VCaP (cell line): ENCODE data around the gene FBXW12.
"Not testable (repeated sequence)": the region's sequence is repeated elsewhere in the genome, so short reads cannot be mapped to it uniquely, and the experiment has no call there.

Experiments used
- H3K27ac ChIP-seq: fragments of 450-650 bp; 2 replicates; pipeline ENCODE4 v1.5.1; 2017
- TF ChIP-seq, protein P1 (sequence below): fragments of 450-650 bp; conservative IDR thresholded peaks from 2 replicates; pipeline ENCODE4 v1.5.1; 2017; ENCODE audit warnings: mild to moderate bottlenecking, moderate library complexity

The FBXW12 gene, protein sequence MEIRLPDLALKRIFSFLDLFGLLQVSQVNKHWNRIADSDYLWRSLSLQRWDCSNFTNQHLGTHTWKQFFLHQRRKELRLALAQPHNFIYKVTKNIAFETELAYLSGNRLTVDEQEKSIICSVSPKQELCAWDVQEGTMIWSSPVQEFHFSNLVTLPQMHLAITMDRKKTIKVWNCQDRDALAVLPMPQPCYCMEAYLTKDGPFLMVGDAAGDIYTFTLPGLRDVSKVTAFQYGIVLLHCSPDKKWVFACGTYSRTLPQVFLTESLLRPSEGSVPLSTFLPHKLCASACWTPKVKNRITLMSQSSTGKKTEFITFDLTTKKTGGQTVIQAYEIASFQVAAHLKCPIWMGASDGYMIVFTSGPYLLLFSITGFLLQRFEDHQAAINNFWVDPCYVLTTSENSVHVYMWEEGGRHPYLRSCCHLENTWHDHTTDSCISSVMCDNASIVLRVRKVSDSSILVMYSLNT

GRCh38 chr3:48371651-48372376 lies at the start of gene FBXW12:
Gene FBXW12 (plus strand): TSS chr3:48372219. CDS start chr3:48372768, 549 bp downstream.
- TF ChIP-seq, protein P1, sequence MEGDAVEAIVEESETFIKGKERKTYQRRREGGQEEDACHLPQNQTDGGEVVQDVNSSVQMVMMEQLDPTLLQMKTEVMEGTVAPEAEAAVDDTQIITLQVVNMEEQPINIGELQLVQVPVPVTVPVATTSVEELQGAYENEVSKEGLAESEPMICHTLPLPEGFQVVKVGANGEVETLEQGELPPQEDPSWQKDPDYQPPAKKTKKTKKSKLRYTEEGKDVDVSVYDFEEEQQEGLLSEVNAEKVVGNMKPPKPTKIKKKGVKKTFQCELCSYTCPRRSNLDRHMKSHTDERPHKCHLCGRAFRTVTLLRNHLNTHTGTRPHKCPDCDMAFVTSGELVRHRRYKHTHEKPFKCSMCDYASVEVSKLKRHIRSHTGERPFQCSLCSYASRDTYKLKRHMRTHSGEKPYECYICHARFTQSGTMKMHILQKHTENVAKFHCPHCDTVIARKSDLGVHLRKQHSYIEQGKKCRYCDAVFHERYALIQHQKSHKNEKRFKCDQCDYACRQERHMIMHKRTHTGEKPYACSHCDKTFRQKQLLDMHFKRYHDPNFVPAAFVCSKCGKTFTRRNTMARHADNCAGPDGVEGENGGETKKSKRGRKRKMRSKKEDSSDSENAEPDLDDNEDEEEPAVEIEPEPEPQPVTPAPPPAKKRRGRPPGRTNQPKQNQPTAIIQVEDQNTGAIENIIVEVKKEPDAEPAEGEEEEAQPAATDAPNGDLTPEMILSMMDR, result no peak
- H3K27ac ChIP-seq, result no peak within 1 kb of the TSS

GRCh38 chr3:48331706-48332435 lies 40.1 kb upstream of the FBXW12 start:
- H3K27ac ChIP-seq, result not testable (repeated sequence)

DNA sequence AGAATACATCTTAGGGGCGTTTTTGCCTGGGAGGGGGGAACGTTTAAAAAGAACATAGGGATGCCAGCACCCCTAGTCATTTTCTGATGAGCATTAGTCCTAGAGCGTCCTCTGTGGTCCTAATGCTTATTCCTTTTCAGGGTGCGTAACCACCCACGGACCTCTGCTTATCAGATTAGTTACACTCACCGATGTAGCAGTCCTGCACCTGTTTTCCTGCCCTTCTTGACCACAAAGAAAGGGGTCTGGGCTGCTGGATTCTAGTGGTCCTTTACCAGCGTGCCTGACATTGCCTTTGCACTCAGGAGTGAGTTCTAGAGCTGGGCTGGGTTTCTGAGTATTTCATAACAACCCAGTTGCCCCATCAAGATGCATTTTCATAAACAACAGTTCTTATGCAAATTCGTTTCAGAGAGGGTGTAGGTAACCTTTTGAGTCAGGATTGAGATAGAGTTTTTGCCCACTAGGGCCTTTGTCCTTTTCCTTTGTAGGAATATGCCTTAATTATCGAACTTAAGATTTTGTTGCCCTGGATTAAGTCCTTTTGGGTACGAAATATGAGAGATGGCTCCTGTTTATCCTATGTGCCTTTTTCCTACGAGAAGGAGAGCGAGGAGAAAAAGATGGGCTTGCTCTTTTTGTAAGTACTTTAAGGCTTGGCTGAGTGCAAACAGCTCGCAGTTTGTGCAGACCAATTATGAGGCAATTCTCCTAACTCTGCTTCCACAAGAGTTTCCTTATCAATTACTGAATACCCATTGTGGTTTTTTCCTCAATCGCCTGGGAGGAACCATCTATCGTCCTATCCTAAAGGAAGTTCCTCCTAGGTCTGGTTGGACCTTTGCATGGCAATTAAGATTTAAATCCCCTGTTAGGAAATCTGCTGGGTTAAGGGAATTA lies 38.4 kb upstream of the FBXW12 start, which contains the start of gene SPINK8:
Gene SPINK8 (minus strand): TSS at position 316 of the 900 bp plus-strand sequence. CDS start 5,320 bp downstream, outside the sequence.
- not testable (repeated sequence) for H3K27ac ChIP-seq

- no peak overlapping the region for H3K27ac ChIP-seq
- TF ChIP-seq, protein P1, result no peak
Measured at GRCh38 chr3:48334605-48335004, 37.4 kb upstream of the FBXW12 start.

DNA sequence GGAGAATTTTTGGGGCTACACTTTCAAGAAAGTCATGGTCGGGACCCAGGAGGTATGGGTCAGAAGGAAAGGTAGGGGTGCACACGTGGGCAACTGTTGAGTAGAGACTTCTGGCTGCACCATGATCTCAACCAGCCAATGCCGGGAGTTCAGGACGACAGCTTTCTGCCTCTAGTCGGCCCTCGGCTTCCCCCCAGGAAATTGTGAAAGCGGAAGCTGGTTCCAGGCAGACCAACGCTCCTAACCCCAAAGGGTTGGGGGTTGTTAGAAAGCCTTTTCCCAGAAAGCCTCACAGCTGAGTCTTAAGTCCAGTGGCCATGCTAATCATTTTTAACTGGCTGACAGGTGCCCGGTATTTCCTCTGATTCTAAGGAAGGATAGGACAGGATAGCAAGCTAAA lies 36.7 kb upstream of the FBXW12 start:
- not testable (repeated sequence) for H3K27ac ChIP-seq

GRCh38 chr3:48337536-48337935 lies 34.5 kb upstream of the FBXW12 start:
- H3K27ac ChIP-seq, result not testable (repeated sequence)

DNA sequence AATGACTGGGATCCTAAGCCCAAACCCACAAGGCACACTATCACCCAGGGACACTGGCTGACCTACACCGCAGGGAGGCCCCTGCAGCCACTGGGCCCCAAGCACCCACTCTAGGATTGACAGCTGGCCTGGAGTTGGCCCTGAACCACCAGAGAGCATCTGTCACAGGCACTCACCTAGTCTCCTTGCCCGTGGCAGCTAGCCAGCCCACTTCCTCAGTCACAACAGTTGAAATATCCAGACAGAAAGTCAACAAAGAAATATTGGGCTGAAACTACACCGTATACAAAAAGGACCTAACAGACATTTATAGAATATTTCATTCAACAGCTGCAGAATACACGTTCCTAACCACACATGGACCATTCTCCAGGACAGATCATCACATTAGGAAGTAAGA lies 33.4 kb upstream of the FBXW12 start:
- no peak overlapping the region for H3K27ac ChIP-seq
- TF ChIP-seq, protein P1, result no peak

- no peak overlapping the region for H3K27ac ChIP-seq
- TF ChIP-seq, protein P1, result no peak
Measured at GRCh38 chr3:48343432-48343831, 28.6 kb upstream of the FBXW12 start.
